NCI-H748 treated with DMSO at 0.1 percent for 48 hours (cell line): ENCODE results near the gene CAMK2N2.

ENCODE experiments used
- DNase-seq: peaks from one replicate; lab custom pipeline; 2025; lab: John Stamatoyannopoulos, UW

Gene CAMK2N2

DNA sequence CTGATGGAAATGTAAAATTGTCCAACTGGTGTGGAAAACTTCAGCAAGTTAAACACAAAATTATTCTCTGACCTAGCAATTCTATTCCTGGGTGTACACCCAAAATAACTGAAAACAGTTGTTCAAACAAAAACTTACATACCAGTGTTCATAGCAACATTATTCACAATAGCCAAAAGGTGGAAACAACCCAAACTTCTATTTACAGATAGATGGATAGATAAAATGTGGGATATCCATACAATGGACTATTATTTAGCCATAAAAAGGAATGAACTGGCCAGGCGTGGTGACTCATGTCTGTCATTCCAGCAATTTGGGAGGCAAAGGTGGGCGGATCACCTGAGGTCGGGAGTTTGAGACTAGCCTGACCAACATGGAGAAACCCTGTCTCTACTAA, 38.8 kb downstream of the CAMK2N2 start:
- no peak for DNase-seq

- no peak for DNase-seq
These were observed 42.5 kb downstream of the CAMK2N2 start for GRCh38 chr3:184218814-184219213.

DNA sequence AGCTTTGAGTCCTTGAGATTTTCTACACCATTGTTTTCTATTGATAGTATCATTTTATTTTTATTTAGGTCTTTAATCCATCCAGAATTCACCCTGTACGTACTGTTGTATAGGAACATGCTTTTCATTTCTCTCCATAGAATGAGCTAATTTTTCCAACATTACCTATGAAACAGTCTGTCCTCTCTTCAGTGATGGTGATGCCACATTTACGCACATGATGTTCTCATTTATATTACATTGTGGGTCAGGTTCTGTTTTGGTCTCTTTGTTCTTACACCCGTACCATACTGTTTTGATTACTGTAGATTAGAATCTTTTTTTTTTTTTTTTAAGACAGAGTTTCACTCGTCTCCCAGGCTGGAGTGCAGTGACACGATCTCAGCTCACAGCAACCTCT, 49.6 kb downstream of the CAMK2N2 start:
- DNase-seq = no peak

GRCh38 chr3:184211297-184211696, 50.1 kb downstream of the CAMK2N2 start:
- no peak for DNase-seq
